Activated CD8-positive, alpha-beta T cell treated with anti-CD3 and anti-CD28 coated beads, Interleukin-2, amount 10 ng/mL, durations not matched to agents 7 days and 5 days (primary cell): ENCODE data around the gene LRRC46. TPM values are rescaled to one million over a fixed set of nuclear protein-coding genes. Genes with fewer than 3 reads are reported as not detected.

Experiments
- ATAC-seq: fragments of 150-1000 bp; cut with Tn5 transposase; one replicate; pipeline ENCODE4 v1.10.0; 2021; ENCODE audit warnings: moderate library complexity
- CTCF ChIA-PET: fragments of 350-600 bp; sonication (Branson Sonifier 250); formaldehyde crosslinking; loops from one replicate; lab custom pipeline; 2021; ENCODE audit warnings: antibody characterized with exemption; lab: Charles Lee
- POLR2A ChIA-PET: fragments of 350-600 bp; sonication (Branson Sonifier 250); formaldehyde crosslinking; loops from one replicate; lab custom pipeline; 2021; ENCODE audit warnings: antibody characterized with exemption; lab: Charles Lee
- DNase-seq: peaks from one replicate; pipeline ENCODE4 v3.0.0-alpha.2; 2020
- H3K27ac Mint-ChIP-seq: one replicate; pipeline ENCODE4 v1.8.0; 2021; ENCODE audit warnings: mild to moderate bottlenecking, mixed read lengths
- H3K27me3 Mint-ChIP-seq: one replicate; pipeline ENCODE4 v1.8.0; 2021; ENCODE audit warnings: low read depth, mixed read lengths
- H3K36me3 Mint-ChIP-seq: one replicate; pipeline ENCODE4 v1.8.0; 2021; ENCODE audit warnings: low read depth, mixed read lengths
- H3K4me1 Mint-ChIP-seq: one replicate; pipeline ENCODE4 v1.8.0; 2021; ENCODE audit warnings: low read depth, mixed read lengths
- H3K4me3 Mint-ChIP-seq: one replicate; pipeline ENCODE4 v1.8.0; 2021; ENCODE audit warnings: mild to moderate bottlenecking, mixed read lengths
- H3K9me3 Mint-ChIP-seq: one replicate; pipeline ENCODE4 v1.8.0; 2022; ENCODE audit warnings: mixed read lengths; ENCODE audit not compliant: insufficient read depth
- total RNA-seq, 2 experiments: library from RNA; stranded (reverse); gene quantifications; one replicate each; pipeline ENCODE4 v1.2.3, GENCODE V29; 2021

LRRC46 gene
- total RNA-seq, 2 experiments from 2014 or later, result 0.82 to 0.97 TPM

DNA sequence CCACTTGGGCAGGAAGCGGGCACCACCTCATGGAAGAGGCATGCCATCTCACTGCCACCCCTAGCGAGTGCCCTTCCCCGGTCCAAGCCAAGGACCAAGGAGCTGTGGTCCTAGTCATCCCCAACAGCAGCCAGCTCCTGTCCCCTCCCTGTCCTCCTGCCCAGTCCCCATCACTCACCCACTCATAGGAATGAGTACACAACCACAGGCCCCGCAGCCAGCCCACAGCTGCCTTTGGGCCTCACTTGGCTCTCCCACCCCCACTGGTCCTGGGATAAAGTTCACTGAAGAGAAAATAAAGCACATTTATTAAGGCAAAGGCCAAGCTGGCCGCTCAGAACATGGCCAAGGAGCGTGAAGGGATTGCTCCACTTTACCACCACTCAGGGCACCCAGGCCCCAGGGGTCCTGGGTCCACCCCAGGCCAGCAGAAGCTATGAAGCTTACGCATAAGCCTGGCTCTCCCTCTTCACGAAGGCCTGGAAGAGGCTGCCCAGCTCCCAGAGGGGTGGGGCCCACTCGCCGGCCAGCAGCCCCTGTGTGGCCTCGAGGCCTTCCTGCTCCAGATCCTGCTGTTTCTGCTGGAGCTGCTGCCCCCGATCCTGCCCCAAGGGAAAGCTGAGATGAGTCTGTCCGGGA, 6.0 kb downstream of the LRRC46 start:
- H3K4me1 Mint-ChIP-seq, result peaks cover 39% of the 10 kb centered on the region
- ChIA-PET POLR2A (interaction anchor here (3.7 kb wide), 1 partner anchor 58 kb away, joined by 17 read pairs; the partner anchor contains the start of gene SP2), CTCF (interaction anchor here (1.2 to 3.9 kb wide), 2 partner anchors 49 to 52 kb away, joined by 6 to 27 read pairs; no protein-coding TSS in a partner anchor)
- H3K9me3 Mint-ChIP-seq, result no peaks in the 10 kb centered on the region
- no peak overlapping the region for H3K27ac Mint-ChIP-seq
- H3K4me3 Mint-ChIP-seq, result no peak overlapping the region
- H3K27me3 Mint-ChIP-seq, result no peaks in the 10 kb centered on the region
- no peak for ATAC-seq
- no peaks in the 10 kb centered on the region for H3K36me3 Mint-ChIP-seq
- no peak for DNase-seq

DNA sequence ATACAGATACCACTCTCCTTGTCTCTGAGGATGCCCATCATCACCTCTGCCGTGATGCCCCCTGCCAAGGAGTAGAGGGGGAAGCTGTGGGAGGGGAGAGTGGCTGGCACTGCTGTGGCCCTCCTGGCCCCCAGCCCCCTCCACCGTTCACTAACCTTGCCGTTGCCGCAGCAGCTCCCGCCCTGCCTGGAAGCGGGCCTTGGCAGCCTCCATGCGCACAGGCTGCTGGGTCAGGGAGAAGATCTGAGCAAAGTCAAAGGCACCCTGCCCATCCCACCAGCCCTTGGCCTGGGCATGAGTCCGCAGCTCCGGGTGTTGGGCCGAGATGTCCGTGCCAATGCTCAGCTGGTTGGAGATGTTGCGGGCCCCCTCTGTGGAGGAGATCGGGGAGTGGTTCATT, 7.2 kb downstream of the LRRC46 start:
- POLR2A ChIA-PET, result interaction anchor here (3.2 kb wide), 1 partner anchor 57 kb away, joined by 18 read pairs; the partner anchor contains the start of gene SP2

DNA sequence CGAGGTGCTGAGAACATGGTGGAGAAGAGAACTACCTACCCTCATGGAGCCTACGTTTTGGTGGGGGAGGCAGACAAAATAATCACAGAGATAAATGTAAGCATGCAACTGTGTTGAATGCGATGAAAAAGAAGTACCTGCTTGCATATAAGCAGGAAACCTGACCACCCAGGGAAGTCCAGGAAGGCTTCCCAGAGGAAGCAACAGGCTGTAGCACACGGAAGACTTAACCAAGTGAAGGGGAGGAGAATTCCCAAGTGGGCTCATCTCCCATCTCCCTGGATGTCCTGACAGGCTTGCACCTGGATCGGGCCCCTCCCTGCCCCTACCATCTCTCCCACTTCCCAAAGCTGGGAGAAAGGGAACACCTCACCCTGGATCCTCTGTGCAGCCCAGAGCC, 7.6 kb downstream of the LRRC46 start:
- peaks cover 44% of the 10 kb centered on the region for H3K4me1 Mint-ChIP-seq
- H3K36me3 Mint-ChIP-seq, result no peaks in the 10 kb centered on the region
- H3K4me3 Mint-ChIP-seq, result no peak overlapping the region
- H3K27ac Mint-ChIP-seq, result no peak overlapping the region
- ATAC-seq (no peak), DNase-seq (no peak)
- CTCF ChIA-PET, result interaction anchor here (1.2 to 18.7 kb wide), 2 partner anchors 48 to 131 kb away, joined by 7 to 538 read pairs; partner anchors contain the start of genes CDK5RAP3 and SP2
- H3K9me3 Mint-ChIP-seq, result no peaks in the 10 kb centered on the region
- POLR2A ChIA-PET, result interaction anchor here (1.3 to 3.2 kb wide), 3 partner anchors 8 to 131 kb away, joined by 3 to 19 read pairs (median 18); partner anchors contain the start of genes LRRC46, MRPL10 and SP2
- peaks cover under 1% of the 10 kb centered on the region for H3K27me3 Mint-ChIP-seq

More for the DNA sequence above, 7.2 kb downstream of the LRRC46 start:
- Mint-ChIP-seq H3K4me1 (peaks cover 44% of the 10 kb centered on the region), H3K27ac (no peak overlapping the region), H3K27me3 (no peaks in the 10 kb centered on the region), H3K9me3 (no peaks in the 10 kb centered on the region), H3K36me3 (no peaks in the 10 kb centered on the region), H3K4me3 (no peak overlapping the region)
- ATAC-seq, result no peak
- DNase-seq, result no peak
- CTCF ChIA-PET, result interaction anchor here (18.7 kb wide), 1 partner anchor 48 kb away, joined by 538 read pairs; the partner anchor contains the start of gene SP2

DNA sequence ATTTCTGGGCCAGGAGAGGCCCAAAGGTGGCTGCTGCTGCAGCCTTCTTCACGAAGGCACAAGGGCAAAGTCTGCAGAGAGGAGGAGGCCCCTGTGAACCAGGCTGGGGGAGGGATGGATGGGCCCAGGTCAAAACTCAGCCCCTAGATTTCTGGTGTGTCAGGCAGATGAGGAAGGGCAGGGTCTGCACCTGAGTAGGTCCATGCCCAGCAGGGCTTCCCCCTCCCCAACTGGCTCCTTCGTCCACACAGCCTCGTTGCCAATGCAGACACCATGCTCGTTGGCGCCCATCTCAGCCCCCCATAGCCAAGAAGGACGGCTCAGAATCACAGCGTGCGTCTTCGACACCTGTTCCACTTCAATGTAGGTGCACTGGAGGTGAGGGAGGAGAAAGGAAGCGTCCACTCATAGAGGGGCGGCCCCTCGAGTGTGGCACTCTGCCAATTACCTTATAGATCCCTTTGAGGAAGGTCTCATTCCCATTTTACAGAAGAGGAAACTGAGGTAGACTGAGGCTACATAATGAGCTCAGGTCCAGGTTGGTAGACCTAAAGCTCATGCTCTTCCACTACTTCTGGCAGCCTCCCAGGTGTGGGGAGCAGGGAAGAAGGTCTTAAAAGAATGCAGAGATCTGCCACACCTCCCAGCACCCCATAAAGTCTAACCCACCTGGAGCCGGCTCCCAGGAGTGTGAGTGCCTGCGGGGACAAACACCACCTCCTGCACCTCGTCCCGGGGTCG, 8.7 kb downstream of the LRRC46 start:
- Mint-ChIP-seq H3K9me3 (no peaks in the 10 kb centered on the region), H3K4me1 (peaks cover 36% of the 10 kb centered on the region), H3K36me3 (no peaks in the 10 kb centered on the region), H3K4me3 (peak overlapping the region; percentile 99), H3K27me3 (peaks cover 9% of the 10 kb centered on the region), H3K27ac (peak overlapping the region; percentile 95)
- ChIA-PET POLR2A (interaction anchor here (1.0 to 3.2 kb wide), 5 partner anchors 9 to 130 kb away, joined by 3 to 19 read pairs (median 8); partner anchors contain the start of genes LRRC46, MRPL10, PNPO and SP2), CTCF (interaction anchor here (0.7 to 18.7 kb wide), 20 partner anchors 9 to 212 kb away, joined by 3 to 538 read pairs (median 7); partner anchors contain the start of genes CDK5RAP3, LRRC46, MRPL10 and OSBPL7)
- ATAC-seq, result no peak
- DNase-seq, result no peak

DNA sequence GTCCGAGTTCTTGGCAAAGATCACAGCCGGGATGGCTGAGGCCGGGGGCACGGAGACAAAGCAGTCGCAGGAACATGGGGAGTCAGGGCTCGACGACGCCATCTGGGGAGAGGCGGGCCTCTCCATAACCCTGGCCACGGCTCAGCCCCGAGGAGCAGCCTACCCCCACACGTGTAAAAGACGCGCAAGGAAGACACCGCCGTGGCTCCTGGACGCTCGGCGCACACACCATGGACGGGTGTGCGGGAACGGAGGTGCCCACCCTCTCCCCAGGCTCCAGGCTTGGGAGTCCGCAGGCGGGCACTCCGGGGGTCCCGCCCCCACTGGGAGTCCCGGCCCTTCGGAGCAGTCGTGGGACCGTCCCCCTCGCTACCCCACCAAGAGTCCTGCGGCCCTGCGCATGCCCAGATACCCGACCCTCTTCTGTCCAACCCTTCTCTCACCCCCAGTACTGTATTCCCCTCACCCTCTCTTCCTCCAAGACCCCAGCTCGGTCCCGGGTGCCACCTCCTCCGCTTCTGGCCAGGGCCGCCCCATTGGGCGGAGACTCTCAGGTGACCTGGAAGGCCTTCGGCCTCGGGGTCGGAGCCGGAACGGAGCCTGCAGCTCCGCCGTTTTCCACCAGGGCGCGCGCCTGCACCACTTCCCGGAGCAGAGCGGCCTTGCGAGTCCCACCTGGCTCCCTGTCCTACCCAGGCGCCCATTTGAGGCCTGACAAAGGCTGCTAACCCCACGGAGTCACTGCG, 9.4 kb downstream of the LRRC46 start, which contains the start of gene SCRN2:
TSS of gene SCRN2 (minus strand) at position 532 of the 746 bp plus-strand sequence. CDS start at position 102, 430 bp downstream.
- ChIA-PET POLR2A (interaction anchor here (0.6 to 3.2 kb wide), 6 partner anchors 10 to 101 kb away, joined by 3 to 19 read pairs (median 6); partner anchors contain the start of genes LRRC46, MRPL10, PNPO and SP2), CTCF (interaction anchor here (0.7 to 18.7 kb wide), 24 partner anchors 10 to 211 kb away, joined by 3 to 538 read pairs (median 6); partner anchors contain the start of genes CDK5RAP3, LRRC46, MRPL10 and OSBPL7)
- H3K9me3 Mint-ChIP-seq, result no peaks in the 10 kb centered on the region
- DNase-seq (peak; percentile 91), ATAC-seq (peak; percentile 92)
- H3K27me3 Mint-ChIP-seq, result peaks cover 16% of the 10 kb centered on the region
- H3K4me1 Mint-ChIP-seq, result peaks cover 30% of the 10 kb centered on the region
- H3K4me3 Mint-ChIP-seq, result peak within 1 kb of the TSS; percentile 99
- no peaks in the 10 kb centered on the region for H3K36me3 Mint-ChIP-seq
- H3K27ac Mint-ChIP-seq, result peak within 1 kb of the TSS; percentile 95

DNA sequence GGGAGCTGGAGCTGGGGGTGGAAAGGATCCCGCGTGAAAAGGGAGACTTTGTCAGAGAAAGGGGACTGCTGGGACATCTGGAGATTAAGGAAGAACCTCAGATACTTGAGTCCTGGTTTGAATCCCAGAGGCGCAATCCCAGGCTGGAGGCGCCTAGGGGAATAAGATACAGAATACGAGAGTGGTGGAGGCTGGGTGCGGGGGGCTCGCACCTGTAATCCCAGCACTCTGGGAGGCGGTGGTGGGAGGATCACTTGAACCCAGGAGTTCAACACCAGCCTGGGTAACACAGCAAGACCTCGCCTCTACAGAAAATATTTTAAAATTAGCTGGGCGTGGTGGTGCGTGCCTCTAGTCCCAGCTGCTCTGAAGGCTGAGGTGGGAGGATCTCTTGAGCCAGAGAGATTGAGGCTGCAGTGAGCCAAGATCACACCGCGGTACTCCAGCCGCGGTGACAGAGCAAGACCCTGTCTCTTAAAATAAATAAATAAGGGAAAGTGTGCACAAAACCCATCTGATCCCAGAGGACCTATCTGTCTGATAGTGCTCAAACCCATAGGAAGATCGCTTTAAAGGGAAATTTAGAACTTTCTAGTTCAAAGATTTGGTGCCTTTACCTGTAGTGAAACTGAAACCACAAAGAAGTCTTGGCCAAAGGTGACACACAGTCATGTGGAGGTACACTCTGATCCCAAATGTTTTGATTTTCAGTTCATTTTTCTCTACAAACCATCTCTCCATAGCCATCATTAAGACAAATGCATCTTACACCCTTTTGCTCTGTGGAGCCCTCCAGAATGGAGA, 10.2 kb downstream of the LRRC46 start:
- ChIA-PET POLR2A (interaction anchor here (1.0 to 3.2 kb wide), 5 partner anchors 11 to 100 kb away, joined by 3 to 19 read pairs (median 8); partner anchors contain the start of genes LRRC46, MRPL10, PNPO and SP2), CTCF (interaction anchor here (0.8 to 18.7 kb wide), 24 partner anchors 11 to 210 kb away, joined by 3 to 538 read pairs (median 6); partner anchors contain the start of genes CDK5RAP3, LRRC46, MRPL10 and OSBPL7)
- Mint-ChIP-seq H3K27me3 (peaks cover 22% of the 10 kb centered on the region), H3K9me3 (no peaks in the 10 kb centered on the region), H3K4me3 (peak overlapping the region; percentile 99), H3K4me1 (peaks cover 30% of the 10 kb centered on the region), H3K27ac (peak overlapping the region; percentile 95), H3K36me3 (no peaks in the 10 kb centered on the region)
- DNase-seq, result no peak
- no peak for ATAC-seq

DNA sequence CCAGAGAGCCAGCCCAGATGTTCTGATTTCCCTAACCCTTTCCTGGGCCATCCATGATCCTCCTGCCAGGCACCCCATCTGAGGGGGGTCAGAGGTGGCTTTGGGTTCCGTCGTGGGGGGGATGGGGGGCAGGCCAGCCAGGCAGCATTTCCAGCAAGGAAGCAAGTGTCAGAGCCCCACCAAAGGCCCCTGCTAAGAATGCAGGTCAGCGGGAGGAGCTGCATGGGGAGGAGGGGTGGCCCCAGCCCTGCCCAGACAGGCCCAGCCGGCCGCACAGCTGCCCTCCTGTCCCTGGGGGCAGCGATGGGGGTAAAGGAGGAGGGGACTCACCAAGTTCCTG, 11.9 kb downstream of the LRRC46 start:
- DNase-seq, result no peak
- ATAC-seq, result no peak
- POLR2A ChIA-PET, result interaction anchor here (1.0 to 3.7 kb wide), 2 partner anchors 41 to 52 kb away, joined by 3 to 19 read pairs; partner anchors contain the start of gene SP2
- Mint-ChIP-seq H3K4me3 (no peak overlapping the region), H3K27ac (no peak overlapping the region), H3K36me3 (no peaks in the 10 kb centered on the region), H3K27me3 (peaks cover 34% of the 10 kb centered on the region), H3K4me1 (peaks cover 33% of the 10 kb centered on the region), H3K9me3 (no peaks in the 10 kb centered on the region)
- CTCF ChIA-PET, result interaction anchor here (1.0 to 18.7 kb wide), 11 partner anchors 9 to 175 kb away, joined by 3 to 538 read pairs (median 5); partner anchors contain the start of genes CDK5RAP3, LRRC46, MRPL10 and PNPO

DNA sequence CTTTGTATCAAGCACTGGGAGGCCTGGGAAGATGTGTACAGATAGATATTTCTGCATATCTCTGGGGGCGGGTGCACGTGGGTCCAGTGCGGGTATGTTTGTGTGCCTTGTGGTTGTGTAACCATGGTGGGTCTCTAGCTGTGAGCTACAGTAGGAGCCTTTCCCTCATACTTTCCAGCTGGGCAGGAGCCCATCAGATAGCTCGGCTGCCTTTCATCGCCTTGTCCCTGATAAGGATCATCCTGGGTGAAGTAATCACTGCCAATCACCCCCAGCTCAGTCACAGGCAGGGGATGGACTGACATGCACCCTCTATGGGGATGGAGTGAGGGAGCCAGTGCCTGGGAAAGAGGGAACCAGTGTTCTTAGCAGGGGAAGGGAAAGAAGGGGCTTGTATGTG, 12.8 kb downstream of the LRRC46 start:
- ATAC-seq, result no peak

DNA sequence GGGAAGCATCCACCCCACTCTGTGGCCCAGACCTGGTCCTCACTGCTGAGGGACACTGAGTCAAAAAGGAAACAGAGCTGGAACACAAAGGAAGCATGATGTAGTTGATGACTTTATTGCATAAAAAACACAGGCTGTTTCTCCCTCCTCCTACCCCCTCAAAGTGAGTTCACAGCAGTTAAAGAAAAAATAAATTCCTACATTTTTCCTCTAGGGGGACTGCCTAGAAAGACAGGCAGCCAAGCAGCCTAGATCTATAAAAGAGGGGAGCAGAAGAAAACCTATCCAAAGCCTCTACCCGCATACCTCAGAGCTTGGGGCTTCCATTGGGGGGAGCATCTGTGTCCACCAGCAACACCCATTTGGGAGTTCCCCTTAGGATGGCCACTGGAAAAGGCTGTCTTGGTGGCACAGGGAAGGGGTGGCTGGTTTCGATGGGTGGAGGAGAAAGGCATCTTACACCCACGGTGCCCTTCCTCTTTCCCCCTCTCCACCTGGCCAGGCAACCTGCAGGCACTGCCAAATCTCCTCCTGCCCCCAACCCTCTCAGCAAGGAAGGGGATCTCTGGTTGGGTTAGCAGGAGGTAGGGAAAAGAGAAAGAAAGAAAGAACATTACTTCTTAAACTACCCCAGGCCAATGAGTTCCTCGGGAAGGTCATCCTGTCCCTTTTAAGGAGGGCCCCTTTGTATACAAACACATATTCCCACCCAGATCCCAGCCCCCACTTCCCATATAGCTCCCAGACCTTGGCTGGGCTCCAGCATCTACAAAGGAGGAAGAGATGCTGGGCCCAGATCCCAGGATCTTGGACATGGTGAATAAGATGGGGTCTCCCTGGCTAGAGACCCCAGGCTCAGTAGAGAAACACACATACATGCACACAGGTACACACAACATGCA, 13.6 kb downstream of the LRRC46 start:
- CTCF ChIA-PET, result interaction anchor here (0.5 to 18.7 kb wide), 6 partner anchors 14 to 173 kb away, joined by 3 to 538 read pairs (median 4); partner anchors contain the start of genes CDK5RAP3, PNPO and SP2
- DNase-seq, result no peak
- Mint-ChIP-seq H3K36me3 (no peaks in the 10 kb centered on the region), H3K4me3 (no peak overlapping the region), H3K27ac (no peak overlapping the region), H3K9me3 (no peaks in the 10 kb centered on the region), H3K4me1 (peaks cover 28% of the 10 kb centered on the region), H3K27me3 (peaks cover 51% of the 10 kb centered on the region)
- no peak for ATAC-seq
- POLR2A ChIA-PET, result interaction anchor here (0.6 to 3.7 kb wide), 2 partner anchors 50 to 1070 kb away, joined by 3 to 19 read pairs; partner anchors contain the start of gene SP2

More for the DNA sequence above, 12.8 kb downstream of the LRRC46 start:
- no peak overlapping the region for H3K4me3 Mint-ChIP-seq
- DNase-seq, result no peak
- no peaks in the 10 kb centered on the region for H3K9me3 Mint-ChIP-seq
- POLR2A ChIA-PET, result interaction anchor here (0.6 to 3.7 kb wide), 2 partner anchors 51 to 1071 kb away, joined by 3 to 19 read pairs; partner anchors contain the start of gene SP2
- H3K4me1 Mint-ChIP-seq, result peaks cover 33% of the 10 kb centered on the region
- CTCF ChIA-PET, result interaction anchor here (0.5 to 18.7 kb wide), 7 partner anchors 10 to 174 kb away, joined by 3 to 538 read pairs (median 7); partner anchors contain the start of genes CDK5RAP3 and SP2
- no peak overlapping the region for H3K27ac Mint-ChIP-seq
- peaks cover 43% of the 10 kb centered on the region for H3K27me3 Mint-ChIP-seq
- H3K36me3 Mint-ChIP-seq, result no peaks in the 10 kb centered on the region
